SK-N-SH treated with all-trans-retinoic acid at 6 μM for 48 hours (cell line): ENCODE measurements around the gene CENPF.

Source experiments
- OSR1 ChIP-seq: fragments of 250-450 bp; sonication (Bioruptor Pico); IDR thresholded peaks from 2 replicates; pipeline ENCODE4 v1.8.0; 2022; ENCODE audit warnings: moderate library complexity, mild to moderate bottlenecking, inconsistent platforms
- RARB ChIP-seq: fragments of 250-450 bp; sonication (Bioruptor Pico); IDR thresholded peaks from 2 replicates; pipeline ENCODE4 v1.8.0; 2021; ENCODE audit warnings: mild to moderate bottlenecking, moderate library complexity
- SNAI2 ChIP-seq: fragments of 250-450 bp; sonication (Bioruptor Pico); IDR thresholded peaks from 2 replicates; pipeline ENCODE4 v1.5.0; 2020; ENCODE audit warnings: mild to moderate bottlenecking, moderate library complexity
- ZFP3 ChIP-seq: fragments of 250-450 bp; sonication (Bioruptor Pico); IDR thresholded peaks from 2 replicates; pipeline ENCODE4 v1.5.0; 2020; ENCODE audit warnings: mild to moderate bottlenecking, moderate library complexity
- ZNF565 ChIP-seq: fragments of 450-650 bp; formaldehyde crosslinking; conservative IDR thresholded peaks from 2 replicates; pipeline ENCODE4 v1.5.0; 2020; ENCODE audit warnings: low read depth, mild to moderate bottlenecking, moderate library complexity
- TF ChIP-seq, protein P1 (sequence below): fragments of 250-450 bp; sonication (Bioruptor Pico); IDR thresholded peaks from 2 replicates; pipeline ENCODE4 v1.5.0; 2020; ENCODE audit warnings: mild to moderate bottlenecking, moderate library complexity
- TF ChIP-seq, protein P2 (sequence below): fragments of 250-450 bp; sonication (Bioruptor Pico); IDR thresholded peaks from 2 replicates; pipeline ENCODE4 v1.8.0; 2021; ENCODE audit warnings: low read depth, mild to moderate bottlenecking, moderate library complexity, borderline replicate concordance
- TF ChIP-seq, protein P3 (sequence below): fragments of 250-450 bp; sonication (Bioruptor Pico); IDR thresholded peaks from 2 replicates; pipeline ENCODE4 v1.8.0; 2020; ENCODE audit warnings: mild to moderate bottlenecking, moderate library complexity, borderline replicate concordance
- TF ChIP-seq, protein P4 (sequence below): fragments of 250-450 bp; sonication (Bioruptor Pico); IDR thresholded peaks from 2 replicates; pipeline ENCODE4 v1.5.1; 2020; ENCODE audit warnings: low read depth, mild to moderate bottlenecking, moderate library complexity

DNA sequence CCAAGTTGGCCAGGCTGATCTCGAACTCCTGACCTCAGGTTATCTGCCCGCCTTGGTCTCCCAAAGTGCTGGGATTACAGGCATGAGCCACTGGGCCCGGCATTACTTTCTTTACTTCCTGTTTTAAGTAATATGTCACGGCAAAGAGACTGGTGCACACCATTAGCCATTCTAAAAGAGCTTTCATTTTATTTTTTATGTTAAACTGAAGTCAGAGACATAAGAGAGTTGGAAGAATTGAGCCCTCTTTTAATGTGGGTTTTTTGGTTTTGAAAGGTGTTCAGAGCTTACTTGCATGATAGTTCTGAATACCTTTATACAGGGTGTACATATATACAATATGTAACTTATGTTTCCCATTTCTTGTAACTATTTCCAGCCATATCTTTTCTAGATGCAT, 14.3 kb downstream of the CENPF start:
- TF ChIP-seq OSR1 (CRISPR knock-in tag) (no peak), ZFP3 (no peak), ZNF565 (CRISPR knock-in tag) (no peak), SNAI2 (CRISPR knock-in tag) (no peak), RARB (CRISPR knock-in tag) (no peak)
- TF ChIP-seq, protein P1, sequence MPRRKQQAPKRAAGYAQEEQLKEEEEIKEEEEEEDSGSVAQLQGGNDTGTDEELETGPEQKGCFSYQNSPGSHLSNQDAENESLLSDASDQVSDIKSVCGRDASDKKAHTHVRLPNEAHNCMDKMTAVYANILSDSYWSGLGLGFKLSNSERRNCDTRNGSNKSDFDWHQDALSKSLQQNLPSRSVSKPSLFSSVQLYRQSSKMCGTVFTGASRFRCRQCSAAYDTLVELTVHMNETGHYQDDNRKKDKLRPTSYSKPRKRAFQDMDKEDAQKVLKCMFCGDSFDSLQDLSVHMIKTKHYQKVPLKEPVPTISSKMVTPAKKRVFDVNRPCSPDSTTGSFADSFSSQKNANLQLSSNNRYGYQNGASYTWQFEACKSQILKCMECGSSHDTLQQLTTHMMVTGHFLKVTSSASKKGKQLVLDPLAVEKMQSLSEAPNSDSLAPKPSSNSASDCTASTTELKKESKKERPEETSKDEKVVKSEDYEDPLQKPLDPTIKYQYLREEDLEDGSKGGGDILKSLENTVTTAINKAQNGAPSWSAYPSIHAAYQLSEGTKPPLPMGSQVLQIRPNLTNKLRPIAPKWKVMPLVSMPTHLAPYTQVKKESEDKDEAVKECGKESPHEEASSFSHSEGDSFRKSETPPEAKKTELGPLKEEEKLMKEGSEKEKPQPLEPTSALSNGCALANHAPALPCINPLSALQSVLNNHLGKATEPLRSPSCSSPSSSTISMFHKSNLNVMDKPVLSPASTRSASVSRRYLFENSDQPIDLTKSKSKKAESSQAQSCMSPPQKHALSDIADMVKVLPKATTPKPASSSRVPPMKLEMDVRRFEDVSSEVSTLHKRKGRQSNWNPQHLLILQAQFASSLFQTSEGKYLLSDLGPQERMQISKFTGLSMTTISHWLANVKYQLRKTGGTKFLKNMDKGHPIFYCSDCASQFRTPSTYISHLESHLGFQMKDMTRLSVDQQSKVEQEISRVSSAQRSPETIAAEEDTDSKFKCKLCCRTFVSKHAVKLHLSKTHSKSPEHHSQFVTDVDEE (CRISPR knock-in tag): no peak
- TF ChIP-seq, protein P2, sequence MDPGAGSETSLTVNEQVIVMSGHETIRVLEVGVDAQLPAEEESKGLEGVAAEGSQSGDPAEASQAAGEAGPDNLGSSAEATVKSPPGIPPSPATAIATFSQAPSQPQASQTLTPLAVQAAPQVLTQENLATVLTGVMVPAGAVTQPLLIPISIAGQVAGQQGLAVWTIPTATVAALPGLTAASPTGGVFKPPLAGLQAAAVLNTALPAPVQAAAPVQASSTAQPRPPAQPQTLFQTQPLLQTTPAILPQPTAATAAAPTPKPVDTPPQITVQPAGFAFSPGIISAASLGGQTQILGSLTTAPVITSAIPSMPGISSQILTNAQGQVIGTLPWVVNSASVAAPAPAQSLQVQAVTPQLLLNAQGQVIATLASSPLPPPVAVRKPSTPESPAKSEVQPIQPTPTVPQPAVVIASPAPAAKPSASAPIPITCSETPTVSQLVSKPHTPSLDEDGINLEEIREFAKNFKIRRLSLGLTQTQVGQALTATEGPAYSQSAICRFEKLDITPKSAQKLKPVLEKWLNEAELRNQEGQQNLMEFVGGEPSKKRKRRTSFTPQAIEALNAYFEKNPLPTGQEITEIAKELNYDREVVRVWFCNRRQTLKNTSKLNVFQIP (CRISPR knock-in tag): no peak
- TF ChIP-seq, protein P3, sequence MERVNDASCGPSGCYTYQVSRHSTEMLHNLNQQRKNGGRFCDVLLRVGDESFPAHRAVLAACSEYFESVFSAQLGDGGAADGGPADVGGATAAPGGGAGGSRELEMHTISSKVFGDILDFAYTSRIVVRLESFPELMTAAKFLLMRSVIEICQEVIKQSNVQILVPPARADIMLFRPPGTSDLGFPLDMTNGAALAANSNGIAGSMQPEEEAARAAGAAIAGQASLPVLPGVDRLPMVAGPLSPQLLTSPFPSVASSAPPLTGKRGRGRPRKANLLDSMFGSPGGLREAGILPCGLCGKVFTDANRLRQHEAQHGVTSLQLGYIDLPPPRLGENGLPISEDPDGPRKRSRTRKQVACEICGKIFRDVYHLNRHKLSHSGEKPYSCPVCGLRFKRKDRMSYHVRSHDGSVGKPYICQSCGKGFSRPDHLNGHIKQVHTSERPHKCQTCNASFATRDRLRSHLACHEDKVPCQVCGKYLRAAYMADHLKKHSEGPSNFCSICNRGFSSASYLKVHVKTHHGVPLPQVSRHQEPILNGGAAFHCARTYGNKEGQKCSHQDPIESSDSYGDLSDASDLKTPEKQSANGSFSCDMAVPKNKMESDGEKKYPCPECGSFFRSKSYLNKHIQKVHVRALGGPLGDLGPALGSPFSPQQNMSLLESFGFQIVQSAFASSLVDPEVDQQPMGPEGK (CRISPR knock-in tag): no peak
- TF ChIP-seq, protein P4, sequence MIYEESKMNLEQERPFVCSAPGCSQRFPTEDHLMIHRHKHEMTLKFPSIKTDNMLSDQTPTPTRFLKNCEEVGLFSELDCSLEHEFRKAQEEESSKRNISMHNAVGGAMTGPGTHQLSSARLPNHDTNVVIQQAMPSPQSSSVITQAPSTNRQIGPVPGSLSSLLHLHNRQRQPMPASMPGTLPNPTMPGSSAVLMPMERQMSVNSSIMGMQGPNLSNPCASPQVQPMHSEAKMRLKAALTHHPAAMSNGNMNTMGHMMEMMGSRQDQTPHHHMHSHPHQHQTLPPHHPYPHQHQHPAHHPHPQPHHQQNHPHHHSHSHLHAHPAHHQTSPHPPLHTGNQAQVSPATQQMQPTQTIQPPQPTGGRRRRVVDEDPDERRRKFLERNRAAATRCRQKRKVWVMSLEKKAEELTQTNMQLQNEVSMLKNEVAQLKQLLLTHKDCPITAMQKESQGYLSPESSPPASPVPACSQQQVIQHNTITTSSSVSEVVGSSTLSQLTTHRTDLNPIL: no peak
